GM12801 (cell line): Measurements from ENCODE around the gene IFT80.

ENCODE experiments used
- TF ChIP-seq, protein P1 (sequence below): IDR thresholded peaks from one replicate; pipeline ENCODE4 v1.5.1; 2011; ENCODE audit warnings: control low read depth; ENCODE audit not compliant: insufficient read length; ENCODE audit errors: extremely low read depth

The IFT80 gene

DNA sequence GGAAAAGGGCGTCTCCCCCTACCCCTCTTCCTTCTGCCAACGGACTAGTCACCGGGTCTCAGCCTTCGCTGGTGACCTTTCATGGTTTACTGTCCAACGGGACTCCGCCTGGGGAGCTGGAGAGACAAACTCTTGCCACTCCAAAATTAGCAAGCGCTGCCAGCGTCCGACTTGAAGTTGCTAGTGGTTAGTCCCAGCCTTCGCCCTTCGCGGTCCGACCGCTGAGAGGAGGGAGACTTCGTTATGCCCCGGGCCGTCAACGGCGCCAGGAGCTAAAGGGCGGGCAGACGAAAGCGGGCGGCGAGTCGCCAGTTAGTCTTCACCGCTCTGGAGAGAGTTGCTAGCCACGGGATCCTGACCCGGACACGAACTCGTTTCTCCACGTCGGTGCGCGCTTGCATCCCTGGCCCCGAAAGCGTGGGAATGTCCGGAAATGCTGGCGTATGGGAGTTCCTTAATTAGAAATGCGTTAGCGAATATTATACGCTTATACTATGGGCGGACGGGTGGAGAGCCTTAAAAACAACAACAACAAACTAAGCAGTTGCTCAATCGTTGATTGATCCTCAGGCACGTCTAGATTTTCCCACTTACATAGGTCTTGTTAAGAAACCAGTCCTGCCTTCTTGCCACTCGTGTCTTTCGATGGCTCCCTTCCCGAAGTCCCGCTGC lies 1.1 kb upstream of the IFT80 start:
- TF ChIP-seq, protein P1, sequence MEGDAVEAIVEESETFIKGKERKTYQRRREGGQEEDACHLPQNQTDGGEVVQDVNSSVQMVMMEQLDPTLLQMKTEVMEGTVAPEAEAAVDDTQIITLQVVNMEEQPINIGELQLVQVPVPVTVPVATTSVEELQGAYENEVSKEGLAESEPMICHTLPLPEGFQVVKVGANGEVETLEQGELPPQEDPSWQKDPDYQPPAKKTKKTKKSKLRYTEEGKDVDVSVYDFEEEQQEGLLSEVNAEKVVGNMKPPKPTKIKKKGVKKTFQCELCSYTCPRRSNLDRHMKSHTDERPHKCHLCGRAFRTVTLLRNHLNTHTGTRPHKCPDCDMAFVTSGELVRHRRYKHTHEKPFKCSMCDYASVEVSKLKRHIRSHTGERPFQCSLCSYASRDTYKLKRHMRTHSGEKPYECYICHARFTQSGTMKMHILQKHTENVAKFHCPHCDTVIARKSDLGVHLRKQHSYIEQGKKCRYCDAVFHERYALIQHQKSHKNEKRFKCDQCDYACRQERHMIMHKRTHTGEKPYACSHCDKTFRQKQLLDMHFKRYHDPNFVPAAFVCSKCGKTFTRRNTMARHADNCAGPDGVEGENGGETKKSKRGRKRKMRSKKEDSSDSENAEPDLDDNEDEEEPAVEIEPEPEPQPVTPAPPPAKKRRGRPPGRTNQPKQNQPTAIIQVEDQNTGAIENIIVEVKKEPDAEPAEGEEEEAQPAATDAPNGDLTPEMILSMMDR: no peak

DNA sequence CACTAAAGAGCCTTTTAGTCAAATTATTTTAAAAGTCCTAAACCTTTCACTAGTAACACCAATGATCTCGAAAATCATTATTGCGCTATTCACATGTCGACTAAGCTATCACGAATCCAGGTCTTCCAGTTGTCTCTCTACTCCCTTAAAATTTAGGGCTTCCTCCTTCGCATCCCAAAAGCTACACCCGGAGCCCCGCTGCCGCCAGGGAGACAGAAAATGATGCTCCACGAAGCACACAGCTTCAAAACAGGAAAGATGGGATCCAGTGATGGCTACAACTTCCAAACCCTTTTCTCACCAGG lies 253 bp downstream of the IFT80 start:
- TF ChIP-seq, protein P1: no peak

DNA sequence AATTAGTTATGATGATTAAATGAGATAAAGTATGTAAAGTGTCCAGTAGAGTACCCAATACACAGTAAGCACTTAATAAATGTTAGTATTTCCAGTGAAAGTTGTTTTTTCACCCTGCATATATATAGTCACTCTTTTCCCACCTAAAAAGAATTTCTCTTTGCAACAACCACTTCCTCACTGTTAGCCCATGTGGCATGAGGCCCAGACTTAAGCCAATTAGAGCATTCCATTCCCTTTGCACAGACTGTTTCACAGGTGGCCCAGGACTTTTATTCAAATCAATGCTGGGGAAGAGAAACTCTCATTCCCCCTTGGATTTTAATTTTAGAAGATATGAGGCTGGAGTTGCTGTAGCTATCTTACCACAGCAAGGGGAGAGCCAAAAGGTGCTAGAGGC lies 3.7 kb downstream of the IFT80 start:
- TF ChIP-seq, protein P1: no peak

DNA sequence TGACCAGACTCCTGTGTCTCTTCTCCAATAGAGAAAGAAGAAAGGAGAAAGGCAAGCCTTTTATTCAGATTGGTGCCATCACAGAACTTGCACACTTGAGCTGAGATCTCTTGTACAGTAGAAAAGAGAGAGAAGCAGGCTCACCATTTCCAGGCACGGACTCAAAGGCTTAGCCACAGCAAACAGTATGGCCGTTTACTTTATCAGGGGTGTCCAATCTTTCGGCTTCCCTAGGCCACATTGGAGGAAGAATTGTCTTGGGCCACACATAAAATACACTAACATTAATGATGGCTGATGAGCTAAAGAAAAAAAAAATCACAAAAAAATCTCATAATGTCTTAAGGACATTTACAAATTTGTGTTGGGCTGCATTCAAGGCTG lies 5.0 kb downstream of the IFT80 start:
- TF ChIP-seq, protein P1: no peak

DNA sequence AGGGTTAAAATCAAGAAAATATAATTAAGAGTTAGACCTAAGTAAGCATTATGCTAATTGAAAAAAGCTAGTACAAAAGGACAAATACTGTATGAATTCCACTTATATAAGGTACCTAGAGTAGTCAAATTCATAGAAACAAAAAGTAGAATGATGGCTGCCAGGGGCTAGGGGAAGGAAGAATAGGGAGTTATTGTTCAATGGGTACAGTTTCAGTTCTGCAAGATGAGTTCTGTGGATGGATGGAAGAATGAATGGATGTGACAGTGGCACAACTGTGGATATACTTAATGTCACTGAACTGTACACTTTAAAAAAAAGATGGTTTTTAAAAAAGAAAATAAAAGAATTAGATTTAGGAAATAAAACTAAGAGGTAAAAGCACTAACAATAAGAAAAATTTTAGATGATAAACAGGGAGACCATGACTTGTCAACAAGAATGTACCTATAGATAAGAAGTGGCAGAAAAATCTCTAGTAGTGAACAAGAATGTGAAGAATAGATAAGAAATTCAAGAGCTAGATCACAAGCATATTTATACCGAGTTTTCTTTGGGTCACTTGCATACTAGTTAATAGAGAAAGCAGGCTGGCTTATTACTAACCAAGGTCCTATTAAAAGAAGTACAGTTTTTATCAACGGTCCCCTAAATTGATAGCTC lies 5.5 kb downstream of the IFT80 start:
- TF ChIP-seq, protein P1: no peak

DNA sequence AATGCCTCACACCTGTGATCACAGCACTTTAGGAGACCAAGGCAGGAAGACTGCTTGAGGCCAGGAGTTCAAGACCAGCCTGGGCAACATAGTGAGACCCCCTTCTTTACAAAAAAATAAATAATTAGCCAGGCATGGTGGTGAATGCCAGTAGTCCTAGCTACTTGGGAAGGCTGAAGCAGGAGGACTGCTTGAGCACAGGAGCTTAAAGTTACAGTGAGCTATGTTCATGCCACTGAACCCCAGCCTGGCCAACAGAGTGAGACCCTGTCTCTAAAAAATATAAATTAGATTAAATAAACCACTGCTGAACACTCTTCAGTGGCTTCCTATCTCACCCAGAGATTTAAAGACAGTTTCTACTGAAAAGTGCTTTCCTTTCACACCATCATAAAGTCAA lies 6.2 kb downstream of the IFT80 start:
- TF ChIP-seq, protein P1: no peak

DNA sequence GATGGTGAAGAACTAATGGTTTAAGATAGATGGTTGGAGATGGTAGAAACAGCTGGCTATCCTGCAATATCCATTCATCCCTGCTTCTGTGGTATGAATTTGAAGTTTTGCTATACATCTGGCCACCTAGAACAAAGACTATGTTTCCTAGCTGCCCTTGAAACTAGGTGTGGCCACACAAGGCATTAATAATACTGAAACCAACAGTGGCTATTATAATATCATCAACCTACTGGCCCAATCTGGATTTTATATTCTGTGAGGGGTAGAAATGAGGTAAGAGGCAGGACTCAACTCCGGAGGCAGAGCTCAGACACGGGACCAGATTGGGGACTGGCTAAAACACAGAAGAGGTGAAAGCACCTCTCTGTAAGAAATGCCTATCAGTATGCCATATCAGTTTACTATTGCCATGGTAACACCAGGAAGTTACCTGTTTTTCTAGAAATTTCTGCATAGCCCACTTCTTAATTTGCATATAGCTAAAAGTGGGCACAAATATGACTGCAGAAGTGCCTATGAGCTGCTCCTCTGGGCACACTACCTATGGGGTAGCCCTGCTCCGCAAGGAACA lies 8.4 kb downstream of the IFT80 start:
- TF ChIP-seq, protein P1: no peak
